HG02938 (cell line): ENCODE measurements around the gene LIX1L.

Experiments
- ATAC-seq: cut with Tn5 transposase; IDR thresholded peaks from one replicate; pipeline ENCODE4 v1.9.1; 2021; ENCODE audit warnings: mild to moderate bottlenecking, moderate library complexity; ENCODE audit not compliant: unreplicated experiment

LIX1L gene

DNA sequence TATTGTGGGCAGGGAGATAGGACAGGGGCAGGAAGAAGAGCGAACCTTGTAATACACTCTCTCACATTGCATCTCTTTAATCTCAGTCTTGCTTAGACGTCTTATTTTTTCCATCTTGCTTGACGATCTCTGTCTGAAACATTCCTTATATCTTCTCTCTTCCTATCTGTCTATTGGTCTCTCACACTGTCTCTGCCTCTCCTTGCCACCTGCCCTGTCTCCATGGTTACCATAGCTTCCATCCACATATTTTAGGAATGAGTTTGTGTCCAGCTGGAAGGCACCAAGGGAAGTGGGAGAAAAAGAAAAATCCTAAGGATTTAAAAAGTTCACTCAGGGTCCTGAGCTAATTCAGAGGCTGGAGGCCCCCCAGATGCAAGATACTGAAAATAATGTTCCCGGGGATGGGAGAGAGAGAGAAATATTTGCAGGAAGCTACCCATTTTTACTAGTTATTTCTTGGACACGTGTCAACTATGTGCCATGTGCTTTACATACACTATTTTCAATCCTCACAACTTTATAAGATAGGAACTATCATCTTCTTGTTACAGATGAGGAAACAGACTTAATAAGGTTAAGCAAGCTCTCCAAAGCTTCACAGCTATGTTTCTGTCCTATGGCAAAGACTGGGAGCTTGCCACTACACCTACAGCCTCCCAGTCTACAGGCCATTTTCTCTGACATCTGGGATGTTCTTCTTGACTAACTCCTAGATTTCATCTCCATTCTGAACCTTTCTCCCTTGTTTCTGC, 5.6 kb upstream of the LIX1L start:
- ATAC-seq: no peak

DNA sequence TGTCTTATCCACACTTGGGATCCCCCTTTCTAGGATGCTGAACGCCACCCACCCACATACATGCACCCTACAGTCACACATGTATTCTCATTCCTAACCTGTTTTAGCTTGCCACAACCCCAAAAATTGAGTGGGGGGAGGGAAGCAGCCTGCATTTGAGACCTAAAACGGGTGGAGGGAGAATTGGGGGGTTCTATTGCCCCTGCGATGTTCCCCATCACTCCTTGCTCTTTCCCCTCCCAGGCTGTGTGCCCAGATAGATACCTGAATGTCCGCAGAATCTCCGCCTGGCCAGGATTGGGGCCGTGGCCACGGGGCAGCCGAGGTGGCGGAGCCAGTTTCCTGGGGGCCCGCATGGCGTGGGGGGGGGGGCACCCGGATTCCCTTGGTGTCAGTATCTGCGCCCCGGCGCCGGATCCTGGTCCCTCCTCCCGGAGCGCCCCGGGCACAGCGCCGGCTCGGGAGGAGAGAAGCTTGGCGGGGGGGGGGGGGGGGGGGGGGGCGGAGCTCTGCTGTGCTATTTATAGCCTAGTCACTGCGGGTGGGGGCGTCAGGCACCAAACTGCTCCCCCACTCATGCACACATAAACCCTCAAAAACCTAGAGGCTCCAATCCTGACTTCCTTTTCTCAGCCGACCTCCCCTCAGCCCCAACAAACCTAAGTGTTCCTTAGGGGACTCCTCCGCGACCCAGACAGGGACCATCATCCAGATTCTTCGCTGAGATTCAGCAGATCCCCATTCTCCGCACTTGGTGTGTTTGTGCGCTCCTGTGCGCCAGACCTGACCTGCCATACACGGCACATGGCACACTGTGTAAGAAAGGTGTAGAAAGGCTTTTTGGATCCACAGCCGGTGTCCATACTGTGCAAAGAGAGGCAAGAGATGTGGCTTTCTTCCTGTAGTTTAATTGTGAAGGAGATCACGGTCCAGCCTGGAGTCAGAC, 4.6 kb upstream of the LIX1L start:
- no peak for ATAC-seq

DNA sequence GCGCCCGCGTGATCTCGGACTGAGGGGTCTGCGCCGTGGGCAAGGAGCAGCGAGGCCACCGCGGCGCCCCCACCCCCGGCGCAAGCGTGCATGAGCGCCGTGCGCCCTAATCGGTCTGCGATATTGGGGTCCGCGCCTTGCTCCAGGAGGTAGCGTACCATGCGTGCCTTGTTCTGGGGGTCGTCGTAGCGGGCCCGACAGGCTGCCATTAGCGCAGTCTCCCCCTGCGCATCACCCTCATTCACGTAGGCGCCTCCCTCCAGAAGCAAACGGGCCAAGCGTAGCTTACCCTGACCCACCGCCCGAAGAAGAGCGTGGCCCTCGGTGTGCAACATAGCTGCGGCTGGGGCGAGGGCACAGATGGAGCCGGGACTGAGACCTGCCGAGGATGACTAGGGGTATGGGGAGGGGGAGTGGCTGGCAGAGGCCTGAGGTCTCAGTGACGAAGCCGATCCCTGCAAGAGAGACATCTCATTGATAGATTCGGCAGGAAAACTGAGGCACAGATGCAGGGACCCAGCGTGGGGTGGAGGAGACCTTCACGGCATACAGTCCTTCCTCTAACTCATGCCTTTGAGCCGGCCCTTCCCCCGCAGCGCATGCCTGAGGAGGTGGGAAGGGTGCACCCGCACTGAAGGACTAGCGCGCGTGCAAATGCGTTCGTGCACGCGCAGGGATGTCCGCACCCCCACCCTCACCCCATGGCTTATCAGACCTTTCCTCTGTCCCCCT, 3.8 kb upstream of the LIX1L start:
- ATAC-seq: no peak

DNA sequence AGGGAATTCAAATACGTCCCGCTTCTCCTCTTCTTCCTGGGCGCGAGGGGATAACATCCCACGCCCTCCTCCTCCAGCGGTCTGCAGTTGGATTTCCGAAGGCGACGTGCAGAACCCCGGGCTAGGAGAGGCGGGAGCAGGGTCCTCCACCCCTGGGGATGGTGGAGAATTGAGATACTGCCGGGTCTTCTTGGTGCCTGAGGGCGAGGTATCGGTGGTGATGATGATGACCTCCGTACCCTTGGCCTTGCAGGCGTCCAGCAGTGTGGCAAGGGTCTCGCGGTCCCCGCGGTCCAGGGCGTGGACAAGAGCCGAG, 3.2 kb upstream of the LIX1L start:
- ATAC-seq: no peak

DNA sequence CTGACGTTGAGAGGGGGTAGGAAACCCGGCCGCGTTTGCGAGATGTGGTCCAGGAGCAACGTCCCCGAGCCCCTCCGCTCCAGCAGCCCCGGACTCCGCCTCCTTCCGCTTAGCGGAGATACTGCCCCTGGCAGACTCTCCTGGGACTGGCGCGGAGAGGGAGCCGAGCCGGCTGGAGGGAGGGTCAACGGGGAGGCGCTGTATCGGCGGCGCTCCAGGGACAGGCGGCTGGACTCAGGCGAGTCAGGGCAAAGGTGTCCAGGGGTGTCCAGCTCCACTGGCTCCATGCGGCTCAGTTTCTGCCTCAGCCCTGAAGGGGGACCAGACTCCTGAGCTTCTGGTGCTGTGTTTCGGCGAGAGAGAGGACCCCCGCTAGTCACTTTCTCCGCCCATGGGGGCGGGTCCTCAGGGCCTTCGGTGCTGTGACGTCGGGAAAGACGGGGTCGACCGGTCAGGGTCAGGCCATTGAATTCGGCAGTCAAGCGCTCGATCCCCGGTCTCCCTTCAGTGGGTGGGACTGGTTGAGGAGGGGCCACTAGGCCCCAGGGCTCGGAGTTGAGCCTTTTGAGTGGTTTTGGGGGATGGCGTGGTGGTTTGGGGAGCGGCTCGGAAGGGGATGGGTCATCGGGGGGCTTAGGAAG, 2.8 kb upstream of the LIX1L start:
- ATAC-seq: no peak

DNA sequence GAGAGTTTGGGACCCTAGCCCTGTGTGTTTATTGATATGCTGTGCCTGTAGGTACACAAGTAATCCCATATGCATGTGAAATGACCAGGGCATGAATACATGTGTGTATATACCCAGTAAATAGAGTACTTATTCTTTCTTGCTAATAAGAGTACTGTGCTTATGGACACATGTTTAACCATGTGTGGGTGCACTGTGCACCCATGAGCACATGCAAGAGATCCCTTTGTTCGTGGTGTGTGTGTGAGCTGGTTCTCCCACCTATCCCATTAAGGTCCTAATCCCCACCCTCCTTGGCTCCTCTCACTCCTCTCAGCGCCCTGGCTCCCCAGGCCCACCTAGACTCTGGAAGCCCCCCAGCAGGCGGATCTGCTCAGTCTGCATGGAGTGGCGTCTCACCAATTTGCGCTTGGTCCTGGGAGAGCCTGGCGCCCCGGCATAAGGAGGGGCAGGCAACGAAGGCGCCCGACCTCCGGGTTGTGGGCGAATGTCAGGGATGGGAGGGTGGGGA, 2.2 kb upstream of the LIX1L start:
- no peak for ATAC-seq

DNA sequence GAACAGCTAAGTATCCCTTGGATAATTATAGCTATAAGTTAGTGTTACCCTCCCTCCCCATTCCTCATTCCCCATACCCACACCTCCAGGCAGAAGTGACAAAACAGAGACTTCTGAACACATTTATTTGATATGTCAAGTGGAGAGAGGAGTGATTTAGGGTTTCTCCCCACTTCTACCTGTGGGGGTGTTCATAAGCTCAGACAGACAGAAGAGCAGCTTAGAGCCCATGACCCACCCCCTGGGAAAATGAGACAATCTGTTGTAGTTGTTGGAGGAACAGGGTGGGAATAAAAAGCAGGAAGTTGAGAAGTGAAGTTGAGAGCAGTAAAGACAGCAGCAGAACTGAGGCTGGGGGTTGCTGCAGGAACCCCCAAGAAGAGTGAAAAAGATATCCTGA, 1.5 kb upstream of the LIX1L start:
- no peak for ATAC-seq

DNA sequence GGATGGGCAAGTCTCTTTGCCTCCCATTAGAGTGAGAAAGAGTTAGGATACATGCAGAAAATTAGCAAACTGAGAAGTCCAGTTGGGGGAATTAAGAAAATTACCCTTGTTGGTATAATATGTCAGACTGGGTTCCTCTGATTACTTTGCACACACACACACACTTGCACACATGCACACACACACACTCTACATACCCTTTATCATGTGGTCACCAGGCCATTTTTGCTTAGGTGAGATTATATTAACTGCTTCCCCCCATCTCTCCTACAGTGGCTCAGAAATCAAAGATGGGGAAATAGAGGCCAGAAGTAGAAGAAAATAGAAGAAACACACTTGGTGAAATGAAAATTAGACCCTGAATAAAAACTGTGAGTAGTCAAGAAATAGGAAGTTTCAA, 917 bp upstream of the LIX1L start:
- ATAC-seq: no peak

DNA sequence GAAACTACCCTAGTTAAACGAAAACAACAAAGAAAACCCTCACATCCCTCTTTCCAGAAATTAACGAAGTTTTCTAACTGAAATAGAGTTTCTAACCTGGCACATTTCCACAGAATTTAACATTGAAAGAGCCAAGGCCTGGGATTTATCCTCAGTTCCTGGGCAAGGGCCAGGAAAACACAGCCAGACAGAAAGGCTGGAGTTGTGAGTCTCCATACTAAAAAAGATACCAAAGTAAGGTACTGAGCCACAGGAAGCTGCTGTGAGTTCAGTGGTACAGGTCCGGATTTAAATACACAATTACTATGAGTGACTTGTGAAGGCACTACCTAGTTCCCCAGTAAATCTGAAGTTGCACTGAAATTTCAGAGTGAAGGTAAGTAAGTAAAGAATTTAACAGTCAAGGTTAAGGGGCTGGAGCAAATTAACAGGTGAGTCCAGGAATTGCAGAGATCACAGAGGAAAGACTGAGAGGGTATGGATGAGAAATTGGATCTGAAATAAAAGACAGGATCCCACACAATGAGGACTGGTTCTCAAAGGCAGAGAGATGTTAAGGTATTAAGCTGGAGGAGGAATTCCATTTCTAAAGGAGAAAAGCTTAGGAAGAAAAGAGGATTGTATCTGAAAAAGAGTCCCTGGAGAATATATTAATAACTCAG, 905 bp downstream of the LIX1L start:
- no peak for ATAC-seq

DNA sequence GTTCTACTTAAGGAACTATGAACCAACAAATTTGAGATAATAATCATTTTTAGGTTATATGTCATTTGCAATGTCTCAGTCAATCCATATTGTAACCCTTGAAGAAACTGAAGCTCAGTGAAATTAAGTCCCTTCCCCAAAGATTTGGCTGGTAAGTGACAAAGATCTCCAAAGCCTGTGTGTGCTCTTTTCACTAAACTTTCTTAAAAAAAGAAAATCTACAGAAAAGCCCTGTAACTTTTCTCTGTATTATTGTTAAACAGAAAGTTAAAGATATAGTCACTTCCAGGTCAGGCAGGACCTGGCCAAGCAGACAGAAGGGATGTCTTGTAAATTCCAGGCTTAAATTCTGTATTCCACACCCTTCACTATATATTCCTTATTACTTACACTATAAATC, 1.5 kb downstream of the LIX1L start:
- ATAC-seq: no peak

DNA sequence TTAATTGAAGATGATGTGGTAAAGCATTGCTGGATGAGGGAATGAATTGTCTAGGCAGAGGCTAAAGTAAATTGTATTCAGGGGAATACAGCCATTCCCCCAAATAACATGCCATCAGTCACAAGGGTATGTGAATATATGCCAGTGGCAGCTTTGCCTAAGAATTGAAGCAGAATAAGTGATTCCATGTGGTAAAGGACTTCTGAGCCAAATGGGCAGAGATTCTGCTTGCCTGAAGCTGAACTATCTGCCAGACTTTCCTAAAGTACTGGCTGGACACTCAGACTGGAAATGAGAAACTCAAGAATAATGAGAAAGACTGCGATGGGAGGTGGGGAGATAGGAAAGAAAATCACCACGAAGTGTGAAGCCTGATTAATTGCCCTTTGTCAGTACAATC, 2.4 kb downstream of the LIX1L start:
- ATAC-seq: no peak

DNA sequence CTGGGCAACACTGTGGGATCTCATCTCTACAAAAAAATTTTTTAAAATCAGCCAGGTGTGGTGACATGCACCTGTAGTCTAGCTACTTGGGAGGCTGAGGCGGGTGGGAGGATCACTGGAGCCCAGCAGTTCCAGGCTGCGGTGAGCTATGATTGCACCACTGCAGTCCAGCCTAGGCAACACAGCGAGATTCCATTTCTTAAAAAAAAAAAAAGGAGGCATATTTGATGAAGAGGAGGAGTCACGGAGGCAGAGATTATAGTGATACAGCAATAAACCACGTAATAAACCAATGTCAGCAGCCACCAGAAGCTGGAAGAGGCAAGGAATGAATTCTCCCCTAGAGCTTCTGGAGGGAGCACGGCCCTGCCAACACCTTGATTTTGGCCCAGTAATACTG, 4.0 kb downstream of the LIX1L start:
- ATAC-seq: no peak

DNA sequence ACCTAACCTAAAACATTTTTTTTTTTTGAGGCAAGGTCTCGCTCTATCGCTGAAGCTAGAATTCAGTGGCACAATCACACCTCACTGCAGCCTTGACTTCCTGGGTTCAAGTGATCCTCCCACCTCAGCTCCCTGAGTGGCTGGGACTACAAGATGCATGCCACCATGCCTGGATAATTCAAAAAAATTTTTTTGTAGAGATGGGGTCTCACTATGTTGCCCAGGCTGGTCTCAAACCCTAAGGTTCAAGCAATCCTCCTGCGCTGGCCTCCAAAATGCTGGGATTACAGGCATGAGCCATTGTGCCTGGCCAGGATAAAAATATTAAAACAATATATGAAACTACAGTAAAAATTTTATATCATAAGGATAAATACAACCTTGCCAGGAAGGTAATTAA, 4.9 kb downstream of the LIX1L start:
- ATAC-seq: no peak

DNA sequence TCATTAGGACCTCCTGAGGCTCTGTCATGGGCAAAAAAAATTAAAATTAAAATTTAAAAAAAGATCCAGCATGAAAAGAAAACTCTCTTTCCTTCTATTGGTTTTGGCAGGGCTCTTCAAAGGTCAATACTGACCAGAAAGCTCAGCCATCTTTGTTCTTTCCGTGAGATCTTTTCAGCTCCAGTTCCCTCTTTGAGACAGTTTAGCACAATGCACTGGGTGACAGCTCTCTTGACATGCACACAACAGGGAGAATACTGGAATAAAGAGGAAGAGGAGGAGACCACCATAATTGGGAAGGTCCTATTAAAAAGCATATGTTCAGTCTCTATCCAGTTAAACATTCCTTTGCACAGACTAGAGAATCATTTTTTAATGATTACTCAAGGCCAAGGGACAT, 6.3 kb downstream of the LIX1L start:
- no peak for ATAC-seq

DNA sequence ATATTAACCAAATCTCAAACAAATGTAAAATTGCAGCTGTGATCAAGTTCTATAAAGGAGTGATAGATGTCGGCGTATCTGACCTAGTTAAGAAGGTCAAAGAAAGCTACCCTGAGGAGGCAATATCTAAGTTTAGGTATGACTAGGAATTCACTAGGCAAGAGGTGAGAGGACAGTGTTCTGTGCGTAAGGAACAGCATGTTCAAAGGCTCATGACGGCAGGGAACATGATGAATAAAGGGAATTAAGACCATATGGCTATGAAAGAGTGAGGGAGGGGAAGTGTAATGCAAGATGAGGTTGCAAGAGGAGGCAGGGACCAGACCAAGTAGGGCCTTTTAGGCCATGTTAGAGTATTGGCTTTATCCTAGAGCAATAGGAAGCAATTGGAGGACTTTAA, 8.6 kb downstream of the LIX1L start:
- no peak for ATAC-seq

DNA sequence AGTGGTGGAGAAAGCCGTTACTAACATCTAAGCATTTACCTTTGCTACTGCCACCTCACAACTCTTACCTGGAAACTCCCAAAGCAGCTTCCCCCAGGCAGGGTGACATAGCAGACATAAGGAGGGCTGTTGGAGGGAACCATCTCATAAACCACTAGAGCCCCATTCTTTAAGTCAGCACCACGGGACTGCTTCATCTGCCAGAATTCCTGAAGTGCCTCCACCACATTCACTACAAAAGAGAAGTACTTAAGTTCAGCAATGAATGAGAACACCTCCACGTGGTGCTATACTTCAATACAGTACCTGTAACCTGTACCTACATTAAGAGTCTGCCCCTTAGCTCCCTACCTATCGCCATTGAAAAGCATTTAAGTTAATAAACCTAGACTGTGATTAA, 10.3 kb downstream of the LIX1L start:
- ATAC-seq: no peak

DNA sequence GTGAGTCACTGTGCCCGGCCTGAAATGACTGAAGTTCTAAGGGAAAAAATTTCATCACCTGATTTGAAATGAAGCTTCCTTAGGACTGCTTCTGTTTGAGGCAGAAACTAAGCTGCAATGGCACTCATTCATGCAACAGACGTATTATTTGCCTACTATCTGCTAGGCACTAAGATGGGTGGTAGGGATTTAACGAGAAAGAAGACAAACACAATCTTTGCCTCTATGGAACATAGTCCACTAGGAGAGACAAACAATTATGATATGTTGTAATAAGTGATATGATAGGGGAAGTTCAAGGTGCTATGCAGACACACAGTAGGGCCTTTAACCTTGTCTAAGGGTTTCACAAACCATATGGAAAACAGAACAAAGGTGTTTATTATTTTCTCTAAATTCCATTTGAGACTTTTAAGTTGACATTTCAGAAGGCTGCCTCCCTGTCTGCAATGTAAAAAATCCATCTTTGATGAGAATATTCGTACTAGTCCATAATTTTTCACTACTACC, 11.3 kb downstream of the LIX1L start:
- ATAC-seq: no peak

DNA sequence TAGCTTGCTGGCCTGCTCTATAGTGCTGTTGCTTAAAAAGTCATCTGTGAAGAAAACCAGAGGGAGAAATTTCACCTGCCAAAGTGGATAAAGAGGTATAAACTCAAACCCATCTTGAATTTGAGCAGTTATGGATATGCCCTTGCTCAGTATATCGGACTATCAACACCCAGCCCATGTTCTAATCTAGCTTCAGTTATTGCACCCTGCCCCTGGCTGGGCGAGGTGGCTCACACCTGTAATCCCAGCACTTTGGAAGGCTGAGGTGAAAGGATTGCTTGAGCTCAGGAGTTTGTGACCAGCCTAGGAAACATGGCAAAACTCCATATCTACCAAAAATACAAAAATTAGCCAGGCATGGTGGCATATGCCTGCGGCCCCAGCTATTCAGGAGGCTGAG, 13.3 kb downstream of the LIX1L start:
- no peak for ATAC-seq

DNA sequence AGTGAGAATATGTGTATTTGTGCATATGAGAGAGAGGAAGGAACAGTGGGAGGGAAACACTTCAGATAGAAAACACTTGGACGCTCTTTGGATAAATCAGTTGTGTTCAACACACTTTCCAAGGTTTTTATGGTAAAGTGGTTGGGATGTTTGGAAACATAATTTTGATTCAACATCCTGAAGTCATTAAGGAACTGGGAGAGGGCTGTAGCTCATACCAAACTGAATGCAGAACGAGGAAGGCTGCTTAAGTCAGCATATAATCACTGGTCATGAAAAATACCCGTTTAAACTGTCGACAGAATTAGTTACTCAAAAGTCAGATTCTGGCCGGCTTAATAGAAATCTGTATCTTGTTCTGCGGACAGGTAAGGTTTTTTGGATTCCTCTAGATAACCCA, 14.9 kb downstream of the LIX1L start:
- ATAC-seq: no peak

DNA sequence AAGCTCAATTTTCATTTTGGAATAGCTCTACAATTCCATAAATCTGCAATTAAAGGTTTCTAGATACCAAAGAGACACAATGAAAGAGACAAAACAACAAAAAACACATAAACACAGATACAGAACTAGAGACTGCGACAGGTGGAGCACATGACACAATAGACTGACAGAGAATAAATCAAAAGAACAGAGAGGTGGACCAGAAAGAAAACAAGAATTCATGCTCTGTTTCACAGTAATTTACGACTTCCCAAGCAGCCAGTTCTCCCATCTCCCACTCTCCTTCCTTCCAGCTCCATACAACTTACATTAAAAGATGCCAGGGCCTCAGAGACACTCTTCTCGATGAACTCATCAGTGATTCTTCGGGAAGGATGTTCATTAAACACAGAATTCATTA, 15.4 kb downstream of the LIX1L start:
- no peak for ATAC-seq
